Small intestine (tissue), 7 donors: ENCODE measurements around the gene IGFL2. TPM values are rescaled to one million over a fixed set of nuclear protein-coding genes. Genes with fewer than 3 reads are reported as not detected.
"Not testable (repeated sequence)": the region's sequence is repeated elsewhere in the genome, so short reads cannot be mapped to it uniquely, and the experiment has no call there.

Source experiments
- DNase-seq, 2 donors: peaks; one replicate each; pipeline versions ENCODE4 v3.0.0 to v3.0.0-alpha.2; 2013
- FAIRE-seq: peaks from 2 replicates; lab custom pipeline; 2012; peaks lifted over from hg19 to GRCh38; lab: Jason Lieb, UNC
- H3K27ac ChIP-seq, 3 donors: one replicate each; pipeline ENCODE4 v1.5.1; 2013; ENCODE audit warnings: low read length in 2 of 3, mild to moderate bottlenecking in 2 of 3, control low read depth in 1 of 3, inconsistent platforms in 1 of 3, low read depth in 1 of 3, moderate library complexity in 1 of 3
- H3K27me3 ChIP-seq, 3 donors: one replicate each; pipeline ENCODE4 v1.6.1; 2013; ENCODE audit warnings: low read length in 3 of 3, inconsistent platforms in 1 of 3; ENCODE audit not compliant: control insufficient read depth in 3 of 3, insufficient read depth in 3 of 3
- H3K36me3 ChIP-seq, 3 donors: one replicate each; pipeline ENCODE4 v1.6.1; 2013; ENCODE audit warnings: low read length in 3 of 3, inconsistent platforms in 1 of 3, low read depth in 1 of 3, mild to moderate bottlenecking in 1 of 3, moderate library complexity in 1 of 3; ENCODE audit not compliant: control insufficient read depth in 3 of 3, insufficient read depth in 2 of 3
- H3K4me1 ChIP-seq, 3 donors: one replicate each; pipeline ENCODE4 v1.6.1; 2013; ENCODE audit warnings: low read length in 2 of 3, inconsistent platforms in 1 of 3, low read depth in 1 of 3, mild to moderate bottlenecking in 1 of 3, moderate library complexity in 1 of 3; ENCODE audit not compliant: control insufficient read depth in 3 of 3, insufficient read depth in 2 of 3
- H3K4me3 ChIP-seq, 3 donors: one replicate each; pipeline ENCODE4 v1.5.1; 2013; ENCODE audit warnings: low read length in 3 of 3, control low read depth in 1 of 3, inconsistent platforms in 1 of 3, low read depth in 1 of 3, mild to moderate bottlenecking in 1 of 3, moderate library complexity in 1 of 3
- H3K9me3 ChIP-seq, 2 donors: one replicate each; pipeline ENCODE4 v1.6.1; 2013; ENCODE audit warnings: low read depth in 1 of 2, low read length in 1 of 2; ENCODE audit not compliant: control insufficient read depth in 2 of 2, insufficient read depth in 1 of 2
- WGBS, 3 donors: extraction: QIAGEN DNeasy Blood & Tissue Kit; methylation state at CpG; one replicate each; pipeline ENCODE4 v1.1.7; 2013; 5-methylcytosine and 5-hydroxymethylcytosine counted together
- polyA plus RNA-seq, 4 donors: library from polyadenylated mRNA; stranded (reverse) in 3 of 4; unstranded in 1 of 4; fragments of 200-250 nt in 3 of 4; fragments of 120-200 nt in 1 of 4; gene quantifications; one replicate each; pipeline versions ENCODE4 v1.2.1 to v1.2.3, GENCODE V29; 2013
- donor health status: healthy with polysubstance abuse.
- donor health status: control.
- donor health status: control.
- donor health status: Bipolar disorder and iron deficiency.
- donor health status: healthy.

The IGFL2 gene
- polyA plus RNA-seq, 4 donors = 0.16 to 2.0 TPM; not detected in 2

GRCh38 chr19:46186101-46186716 lies 38.2 kb downstream of the IGFL2 start:
- no peaks in the 10 kb centered on the region for H3K36me3 ChIP-seq
- FAIRE-seq = no peak
- H3K27me3 ChIP-seq = peaks cover 0 to 24% (median 3%) of the 10 kb centered on the region in 3 donors
- no peaks in the 10 kb centered on the region for H3K9me3 ChIP-seq
- no peak for DNase-seq
- 75 to 82% (median 81%) methylated on average over 20 of the region's 20 CpGs for WGBS, 3 donors
- no peak overlapping the region for H3K4me3 ChIP-seq
- H3K4me1 ChIP-seq = peaks cover 0 to 7% (median 0%) of the 10 kb centered on the region in 3 donors
- no peak overlapping the region for H3K27ac ChIP-seq

GRCh38 chr19:46186717-46187101 lies 38.7 kb downstream of the IGFL2 start:
- FAIRE-seq (no peak), DNase-seq (no peak)
- H3K4me3 ChIP-seq = no peak overlapping the region
- peaks cover 0 to 7% (median 0%) of the 10 kb centered on the region in 3 donors for H3K4me1 ChIP-seq
- 15 to 43% (median 29%) methylated on average over 5 of the region's 5 CpGs for WGBS, 3 donors
- no peaks in the 10 kb centered on the region for H3K9me3 ChIP-seq
- H3K36me3 ChIP-seq = no peaks in the 10 kb centered on the region
- H3K27me3 ChIP-seq = peaks cover 0 to 27% (median 3%) of the 10 kb centered on the region in 3 donors
- no peak overlapping the region for H3K27ac ChIP-seq

DNA sequence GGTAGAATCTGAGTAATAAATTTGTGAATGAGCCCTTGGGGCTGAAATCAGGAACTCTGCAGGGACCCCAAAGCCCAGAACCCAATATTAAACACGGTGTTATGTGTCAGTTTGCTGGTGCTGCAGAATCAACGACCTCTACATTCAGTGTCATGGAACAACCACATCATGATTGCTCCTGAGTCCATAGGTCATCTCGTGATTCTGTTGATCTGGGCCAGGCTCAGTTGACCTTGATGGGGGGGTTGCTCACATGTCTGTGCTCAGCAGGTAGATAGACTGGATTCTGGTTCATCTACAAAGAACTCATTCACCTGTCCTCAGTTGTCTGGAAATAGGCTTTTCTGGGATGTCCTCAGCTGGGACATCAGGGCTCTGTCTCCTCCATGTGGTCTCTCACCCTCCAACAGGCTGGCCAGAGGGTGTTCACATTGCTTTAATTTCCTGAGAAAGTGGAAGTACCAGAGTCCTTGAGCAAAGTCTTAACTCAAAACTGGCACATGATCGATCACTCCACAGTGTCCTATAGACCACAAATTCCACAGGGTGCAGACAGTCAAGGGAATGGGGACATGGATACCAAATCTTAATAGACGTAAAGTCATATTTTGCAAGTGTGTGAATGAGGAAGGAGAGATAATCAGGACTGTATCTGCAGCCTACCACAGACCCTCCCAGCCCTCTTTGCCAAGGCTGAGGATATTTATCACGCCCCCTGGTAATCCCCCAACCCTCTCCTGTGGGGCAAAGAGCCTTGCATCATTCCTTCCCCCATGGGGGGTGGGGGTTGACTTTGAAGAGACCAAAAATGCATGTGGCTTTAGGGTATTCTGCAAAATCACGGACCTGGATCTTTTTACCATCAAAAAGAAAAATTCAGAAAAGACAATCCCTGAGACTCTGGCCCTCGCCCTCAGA lies 42.2 kb downstream of the IGFL2 start:
- no peaks in the 10 kb centered on the region for H3K9me3 ChIP-seq
- FAIRE-seq = no peak
- 35 to 51% (median 38%) methylated on average over 8 of the region's 8 CpGs for WGBS, 3 donors
- no peak overlapping the region for H3K27ac ChIP-seq
- H3K4me3 ChIP-seq = no peak overlapping the region
- peak in 1 of 2 donors; percentile 71 for DNase-seq
- H3K36me3 ChIP-seq = no peaks in the 10 kb centered on the region
- peaks cover 0 to 29% (median 6%) of the 10 kb centered on the region in 3 donors for H3K27me3 ChIP-seq
- H3K4me1 ChIP-seq = peaks cover 0 to 7% (median 0%) of the 10 kb centered on the region in 3 donors

DNA sequence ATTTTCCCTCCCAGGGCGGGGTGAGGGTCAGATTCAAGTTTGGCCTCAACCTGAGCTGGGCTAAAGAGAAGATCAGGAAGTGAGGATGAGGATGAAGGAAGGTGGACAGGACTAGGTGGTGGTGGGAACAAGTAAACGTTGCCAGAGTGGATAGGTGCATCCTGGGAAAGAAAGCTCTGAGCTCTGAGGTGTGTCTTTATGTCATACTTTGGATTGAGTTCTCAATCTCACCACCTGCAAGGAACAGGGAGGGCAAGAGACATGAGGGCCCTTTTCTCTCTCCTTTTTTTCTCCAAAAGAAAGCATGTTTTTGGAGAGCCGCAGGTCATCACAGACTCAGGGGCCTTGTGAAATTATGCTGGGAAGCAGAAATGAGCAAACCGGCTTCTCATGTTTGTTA lies 43.3 kb downstream of the IGFL2 start:
- H3K4me1 ChIP-seq = peaks cover 0 to 7% (median 0%) of the 10 kb centered on the region in 3 donors
- no peaks in the 10 kb centered on the region for H3K36me3 ChIP-seq
- no peak overlapping the region for H3K27ac ChIP-seq
- peaks cover 0 to 26% (median 6%) of the 10 kb centered on the region in 3 donors for H3K27me3 ChIP-seq
- DNase-seq (no peak), FAIRE-seq (no peak)
- H3K4me3 ChIP-seq = no peak overlapping the region
- 69 to 73% (median 71%) methylated on average over 4 of the region's 4 CpGs for WGBS, 3 donors
- H3K9me3 ChIP-seq = no peaks in the 10 kb centered on the region

DNA sequence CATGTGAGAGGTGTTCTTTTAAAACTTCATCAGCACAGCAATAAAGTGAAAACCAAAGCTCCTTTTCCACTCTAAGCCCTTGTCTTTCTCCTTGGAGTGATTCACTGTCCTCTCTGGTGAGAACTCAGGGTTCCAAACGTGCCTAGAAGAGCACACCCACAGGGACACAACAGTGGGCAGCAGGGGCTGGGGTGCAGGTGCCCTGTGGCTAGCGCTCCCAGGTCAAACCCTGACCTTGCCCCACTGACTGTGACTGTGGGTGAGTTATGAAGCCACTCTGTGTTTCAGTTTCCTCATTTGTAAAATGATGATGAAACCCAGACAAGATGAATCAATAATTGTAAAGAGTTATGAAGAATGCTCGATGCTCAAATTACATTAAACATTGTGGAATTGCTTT lies 43.9 kb downstream of the IGFL2 start:
- no peak for DNase-seq
- WGBS, 3 donors = 24 to 48% (median 40%) methylated on average over 3 of the region's 3 CpGs
- Histone ChIP-seq H3K27me3 (peaks cover 0 to 29% (median 10%) of the 10 kb centered on the region in 3 donors), H3K4me3 (no peak overlapping the region), H3K4me1 (peaks cover 0 to 7% (median 0%) of the 10 kb centered on the region in 3 donors), H3K36me3 (no peaks in the 10 kb centered on the region), H3K9me3 (no peaks in the 10 kb centered on the region), H3K27ac (no peak overlapping the region)
- FAIRE-seq = no peak

- not testable (repeated sequence) for H3K36me3 ChIP-seq, FAIRE-seq, DNase-seq, H3K27ac ChIP-seq, H3K9me3 ChIP-seq, H3K4me1 ChIP-seq, H3K4me3 ChIP-seq
- WGBS, 3 donors = 32 to 63% (median 44%) methylated on average over 5 of the region's 5 CpGs
- peaks cover 0 to 32% (median 10%) of the 10 kb centered on the region in 3 donors for H3K27me3 ChIP-seq
Observed at GRCh38 chr19:46192626-46192991, 44.6 kb downstream of the IGFL2 start.

- Histone ChIP-seq H3K9me3 (no peaks in the 10 kb centered on the region), H3K4me1 (peaks cover 0 to 7% (median 0%) of the 10 kb centered on the region in 3 donors), H3K27me3 (peaks cover 0 to 31% (median 9%) of the 10 kb centered on the region in 3 donors), H3K36me3 (no peaks in the 10 kb centered on the region), H3K4me3 (no peak overlapping the region), H3K27ac (no peak overlapping the region)
- DNase-seq (peak; percentile 37 to 54), FAIRE-seq (no peak)
- WGBS, 3 donors = 14 to 45% (median 23%) methylated on average over 11 of the region's 11 CpGs
Observed at GRCh38 chr19:46192992-46193650, 45.1 kb downstream of the IGFL2 start.

DNA sequence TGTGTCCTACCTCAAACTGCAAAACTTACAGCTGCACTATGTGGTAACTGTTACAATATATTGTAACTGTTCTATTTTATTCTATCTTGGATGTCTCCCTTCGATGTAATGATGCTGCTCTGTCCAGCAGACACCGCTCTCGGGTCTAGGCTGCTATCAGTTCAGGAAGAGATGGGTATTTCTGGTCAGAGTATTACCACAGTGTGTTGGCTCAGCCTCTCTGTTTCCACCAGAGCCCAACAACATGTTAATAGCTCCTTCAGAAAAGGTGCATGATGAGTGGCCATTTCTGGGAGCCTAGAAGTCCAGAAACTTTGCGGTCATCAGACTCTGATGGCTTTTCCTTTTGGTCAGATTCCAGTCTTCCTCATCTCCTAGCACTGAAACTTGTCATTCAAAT lies 45.6 kb downstream of the IGFL2 start:
- peaks cover 0 to 26% (median 7%) of the 10 kb centered on the region in 3 donors for H3K27me3 ChIP-seq
- 69 to 77% (median 73%) methylated on average over 4 of the region's 4 CpGs for WGBS, 3 donors

More for the DNA sequence above, 45.6 kb downstream of the IGFL2 start:
- FAIRE-seq (no peak), DNase-seq (no peak)
- H3K36me3 ChIP-seq = no peaks in the 10 kb centered on the region
- peaks cover 0 to 7% (median 0%) of the 10 kb centered on the region in 3 donors for H3K4me1 ChIP-seq
- no peak overlapping the region for H3K4me3 ChIP-seq
- no peaks in the 10 kb centered on the region for H3K9me3 ChIP-seq
- no peak overlapping the region for H3K27ac ChIP-seq
